MM.1S (cell line): ENCODE results near the gene SPATA18.

Source experiments
- CTCF ChIP-seq: fragments of 300-600 bp; sonication (generic); IDR thresholded peaks from 2 replicates; pipeline ENCODE4 v1.5.1; 2016; ENCODE audit warnings: antibody characterized with exemption, low read length, mixed read lengths
- EZH2 ChIP-seq: fragments of 300-600 bp; sonication (generic); optimal IDR thresholded peaks from 2 replicates; pipeline ENCODE3; 2017; ENCODE audit warnings: low read depth, mild to moderate bottlenecking, antibody characterized with exemption, low read length, mixed read lengths

- TF ChIP-seq CTCF (no peak), EZH2 (no peak)
Measured at GRCh38 chr4:52028970-52029369, 22.1 kb upstream of the SPATA18 start.
